ENCODE data around the gene CHAT.

DNA sequence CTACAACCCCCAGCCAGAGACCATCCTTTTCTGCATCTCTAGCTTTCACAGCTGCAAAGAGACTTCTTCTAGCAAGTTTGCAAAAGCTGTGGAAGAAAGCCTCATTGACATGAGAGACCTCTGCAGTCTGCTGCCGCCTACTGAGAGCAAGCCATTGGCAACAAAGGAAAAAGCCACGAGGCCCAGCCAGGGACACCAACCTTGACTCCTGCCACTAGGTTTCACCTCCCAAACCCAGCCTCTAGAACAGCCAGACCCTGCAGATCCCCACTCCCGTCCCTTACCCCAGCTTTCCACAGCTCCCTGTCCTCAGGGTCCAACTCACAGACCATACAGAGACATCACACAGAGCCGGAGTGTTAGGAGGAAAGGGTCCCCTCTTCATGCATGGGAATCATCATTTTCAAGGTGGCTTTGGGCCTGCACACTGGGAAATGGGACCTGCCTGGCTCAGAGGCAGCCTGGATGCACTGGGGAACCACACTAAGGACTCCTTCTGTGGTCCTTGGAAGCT lies 51.1 kb downstream of the CHAT start:
- TF ChIP-seq, protein P1, sequence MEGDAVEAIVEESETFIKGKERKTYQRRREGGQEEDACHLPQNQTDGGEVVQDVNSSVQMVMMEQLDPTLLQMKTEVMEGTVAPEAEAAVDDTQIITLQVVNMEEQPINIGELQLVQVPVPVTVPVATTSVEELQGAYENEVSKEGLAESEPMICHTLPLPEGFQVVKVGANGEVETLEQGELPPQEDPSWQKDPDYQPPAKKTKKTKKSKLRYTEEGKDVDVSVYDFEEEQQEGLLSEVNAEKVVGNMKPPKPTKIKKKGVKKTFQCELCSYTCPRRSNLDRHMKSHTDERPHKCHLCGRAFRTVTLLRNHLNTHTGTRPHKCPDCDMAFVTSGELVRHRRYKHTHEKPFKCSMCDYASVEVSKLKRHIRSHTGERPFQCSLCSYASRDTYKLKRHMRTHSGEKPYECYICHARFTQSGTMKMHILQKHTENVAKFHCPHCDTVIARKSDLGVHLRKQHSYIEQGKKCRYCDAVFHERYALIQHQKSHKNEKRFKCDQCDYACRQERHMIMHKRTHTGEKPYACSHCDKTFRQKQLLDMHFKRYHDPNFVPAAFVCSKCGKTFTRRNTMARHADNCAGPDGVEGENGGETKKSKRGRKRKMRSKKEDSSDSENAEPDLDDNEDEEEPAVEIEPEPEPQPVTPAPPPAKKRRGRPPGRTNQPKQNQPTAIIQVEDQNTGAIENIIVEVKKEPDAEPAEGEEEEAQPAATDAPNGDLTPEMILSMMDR (conservative IDR thresholded peaks at IDR 0.05), result no peak
- no peak for TF ChIP-seq ZFX (IDR thresholded peaks at IDR 0.05)

Data from C4-2B (cell line).